HG02610 (cell line): ENCODE data around the gene CD63.

Experiments
- ATAC-seq: cut with Tn5 transposase; IDR thresholded peaks from one replicate; pipeline ENCODE4 v1.9.1; 2021; ENCODE audit warnings: mild to moderate bottlenecking, moderate library complexity; ENCODE audit not compliant: unreplicated experiment

Gene CD63

DNA sequence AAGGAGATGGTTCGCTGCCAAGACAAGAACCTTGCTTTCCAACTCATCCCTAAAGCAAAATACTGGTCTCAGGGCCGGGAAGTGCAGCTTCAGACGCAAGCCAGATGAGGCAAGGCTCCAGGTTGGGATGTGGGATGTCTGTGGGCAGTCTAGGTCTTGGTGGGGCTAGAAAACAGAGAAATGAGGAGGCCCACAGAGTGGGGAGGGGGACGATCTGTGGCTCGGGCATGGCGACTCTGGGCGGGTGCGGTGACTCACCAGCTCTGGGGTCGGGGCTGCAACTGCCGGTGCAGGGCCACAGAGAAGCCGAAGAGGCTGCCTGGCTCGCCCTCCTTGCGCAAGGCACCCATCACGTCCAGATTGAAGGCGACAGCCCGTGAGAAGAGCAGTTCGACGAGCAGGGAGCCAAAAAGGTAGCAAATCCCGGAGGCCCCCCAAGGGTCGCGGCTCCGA is 21.6 kb downstream of the CD63 start:
- ATAC-seq, result no peak

DNA sequence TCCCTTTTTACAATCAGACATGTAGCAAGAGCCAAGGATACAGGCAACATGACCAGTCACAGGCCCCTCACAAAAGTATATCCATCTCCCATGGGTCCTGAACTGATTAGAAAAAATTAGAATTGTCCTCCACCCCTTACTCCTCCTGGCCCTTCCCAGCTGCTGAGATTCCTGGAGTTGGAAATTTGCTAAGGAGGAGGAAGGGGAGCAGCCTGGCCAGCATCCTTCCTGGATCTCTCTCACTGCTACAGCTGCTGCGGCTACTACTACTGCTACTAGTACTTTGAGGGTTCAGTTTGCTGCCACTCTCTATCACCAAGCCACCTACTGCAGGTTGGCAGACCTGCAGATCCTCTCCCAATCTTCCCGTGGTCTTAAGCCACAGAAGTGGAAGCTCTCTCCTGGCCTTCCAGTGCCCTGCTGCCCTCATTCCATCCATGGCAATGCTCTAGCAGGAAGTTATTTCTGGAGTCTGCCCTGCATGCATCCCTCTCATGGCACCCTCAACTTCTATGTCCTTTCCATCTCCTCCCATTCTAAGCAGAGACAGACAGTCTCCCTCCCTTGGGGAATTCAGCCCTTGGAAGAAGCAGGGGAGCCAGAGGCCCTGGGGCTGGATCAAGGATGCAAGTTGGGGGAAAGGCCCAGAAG is 22.1 kb downstream of the CD63 start:
- no peak for ATAC-seq

DNA sequence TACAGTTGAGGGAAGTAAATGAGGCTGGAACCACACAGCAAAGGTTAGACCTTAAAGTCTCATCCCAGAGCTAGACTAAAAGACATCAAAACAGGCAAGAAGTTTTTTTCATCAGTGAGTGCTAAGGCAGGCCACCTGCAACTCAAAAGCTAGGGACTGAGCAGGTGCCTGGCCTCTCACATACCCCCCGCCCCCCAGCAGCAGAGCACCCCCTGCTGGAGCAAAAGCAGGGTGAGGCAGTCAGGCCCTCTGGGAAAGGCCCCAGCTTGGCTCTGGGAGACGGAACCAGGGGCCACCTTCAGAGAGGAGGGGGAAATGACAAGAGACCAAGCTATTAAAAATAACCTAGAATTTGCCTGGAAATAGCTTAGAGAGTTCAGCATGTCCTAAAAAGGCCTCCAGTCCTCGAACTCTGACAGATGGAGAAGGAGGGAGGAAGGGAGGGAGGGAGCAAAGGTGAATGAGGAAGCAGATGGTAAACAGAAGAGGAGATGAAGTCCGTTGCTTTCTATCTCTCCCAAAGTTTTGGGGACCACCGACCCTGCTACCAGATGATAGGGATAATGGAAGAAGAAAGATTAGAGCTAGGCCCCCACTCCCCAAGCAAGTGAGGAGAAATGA is 22.9 kb downstream of the CD63 start:
- ATAC-seq, result no peak

DNA sequence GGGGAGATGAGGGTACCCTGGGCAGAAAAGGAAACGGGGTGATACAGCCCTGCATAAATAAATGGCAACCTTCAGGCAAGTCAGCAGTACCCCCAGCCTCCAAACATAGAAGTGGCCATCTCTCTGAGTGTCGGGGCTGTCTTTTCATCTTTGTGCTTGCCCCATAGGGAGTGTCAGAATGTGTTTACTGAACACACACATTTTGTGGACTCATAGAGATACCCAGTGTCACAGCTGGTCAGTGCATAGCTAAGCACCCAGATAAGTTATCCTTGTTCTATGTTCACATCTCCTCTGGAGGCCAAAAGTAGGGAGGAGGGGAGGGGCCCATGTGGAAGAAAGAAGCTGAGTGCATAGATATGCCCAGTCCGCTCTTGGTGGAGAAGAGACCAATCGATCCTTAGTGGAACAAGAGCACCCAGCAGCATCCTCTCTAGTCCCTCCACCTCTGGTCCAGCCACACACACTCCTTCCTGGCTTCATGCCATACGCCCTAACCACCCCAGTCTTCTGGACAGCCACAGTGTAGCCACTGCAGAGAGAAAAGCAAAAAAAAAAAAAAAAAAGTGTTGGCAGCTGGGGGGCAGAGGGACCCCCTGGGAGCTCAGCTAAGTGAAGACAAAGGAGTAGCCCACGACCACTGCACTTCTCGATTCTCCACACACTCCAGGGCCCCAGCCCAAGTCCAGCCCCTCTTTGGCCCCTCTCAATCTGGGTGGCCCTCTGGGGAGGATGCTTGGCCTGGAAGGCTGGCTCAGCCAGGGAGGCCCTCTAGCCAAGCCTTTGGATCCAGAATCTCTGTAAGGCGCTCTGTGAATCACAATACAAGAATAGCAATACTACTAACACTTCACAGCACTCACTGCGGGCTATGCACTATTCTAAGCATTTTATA is 23.7 kb downstream of the CD63 start:
- ATAC-seq, result no peak

DNA sequence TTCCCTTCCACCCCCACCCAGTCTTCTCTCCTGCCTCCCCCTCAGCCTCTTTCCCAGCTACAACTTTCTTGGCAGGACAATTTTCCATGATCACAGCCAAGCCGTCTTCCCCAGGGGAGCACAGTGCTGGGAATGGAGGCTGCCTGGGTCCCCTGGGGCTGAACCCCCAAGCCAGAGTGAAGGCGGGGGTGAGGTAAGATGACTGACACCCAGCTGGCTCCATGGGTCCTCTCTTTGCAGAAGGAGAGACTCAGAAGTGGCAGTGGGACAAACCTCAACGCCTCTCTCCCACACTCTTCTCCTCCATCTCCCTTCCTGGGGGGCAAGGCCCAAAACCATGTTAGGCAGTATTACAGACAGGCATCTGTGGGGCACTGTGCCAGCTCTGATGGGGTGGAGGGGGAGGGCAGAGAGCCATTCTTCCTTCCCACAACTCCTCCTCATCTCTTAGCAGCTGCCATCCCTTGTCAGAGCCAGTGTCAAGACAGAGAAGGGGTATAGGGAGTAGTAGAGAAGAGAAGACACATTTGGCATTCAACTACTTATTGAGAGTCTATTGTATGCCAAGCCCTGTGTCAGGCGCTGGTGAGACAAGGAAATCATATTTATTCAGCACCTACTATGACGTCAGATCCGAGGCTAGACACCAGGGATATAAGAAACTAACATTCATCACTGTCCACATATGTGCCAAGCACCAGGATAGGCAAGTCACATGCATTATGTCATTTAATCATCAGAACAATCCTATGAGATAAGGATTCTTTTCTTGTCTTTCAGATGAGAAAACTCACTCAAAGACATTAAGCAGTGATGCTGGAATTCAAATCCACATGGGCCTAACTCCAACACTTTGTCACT is 24.7 kb downstream of the CD63 start:
- ATAC-seq, result no peak

DNA sequence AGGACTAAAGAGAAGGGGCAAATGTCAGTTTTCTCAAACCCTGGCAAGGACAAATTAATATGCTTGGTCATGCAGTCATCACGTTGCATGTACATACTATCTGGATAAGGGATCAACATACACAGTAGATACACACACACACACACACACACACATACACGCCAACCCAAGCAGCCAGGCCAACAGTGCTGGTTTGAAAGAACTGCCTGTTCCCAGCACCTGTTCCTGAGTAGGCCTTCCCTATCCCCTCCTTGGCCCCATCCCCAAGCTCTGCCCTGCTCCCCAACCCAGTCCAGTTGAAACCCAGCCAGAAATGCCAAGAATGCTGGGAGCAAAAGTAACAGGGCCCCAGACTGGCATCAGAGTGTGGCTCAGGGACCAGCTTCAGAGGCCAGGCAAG is 25.5 kb downstream of the CD63 start:
- ATAC-seq, result no peak

DNA sequence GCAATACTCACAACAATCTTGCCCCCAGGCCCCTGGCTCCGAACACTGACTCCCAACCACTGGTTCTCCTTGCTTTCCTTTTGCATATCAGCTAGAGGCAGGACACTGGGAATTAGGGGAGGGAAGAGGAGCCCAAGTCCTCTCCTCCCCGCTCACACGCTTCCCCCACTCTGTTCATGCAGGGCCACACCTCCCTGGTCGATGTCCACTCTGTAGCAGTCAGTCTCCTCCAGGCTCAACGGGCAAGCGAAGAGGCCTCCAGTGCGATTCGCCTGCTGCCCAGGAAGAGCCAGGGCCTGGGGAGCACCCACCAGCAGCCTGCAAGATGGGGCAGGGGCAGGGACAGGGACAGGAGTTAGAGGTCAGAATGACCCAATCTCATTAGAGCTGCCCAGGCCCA is 25.9 kb downstream of the CD63 start:
- ATAC-seq, result no peak

DNA sequence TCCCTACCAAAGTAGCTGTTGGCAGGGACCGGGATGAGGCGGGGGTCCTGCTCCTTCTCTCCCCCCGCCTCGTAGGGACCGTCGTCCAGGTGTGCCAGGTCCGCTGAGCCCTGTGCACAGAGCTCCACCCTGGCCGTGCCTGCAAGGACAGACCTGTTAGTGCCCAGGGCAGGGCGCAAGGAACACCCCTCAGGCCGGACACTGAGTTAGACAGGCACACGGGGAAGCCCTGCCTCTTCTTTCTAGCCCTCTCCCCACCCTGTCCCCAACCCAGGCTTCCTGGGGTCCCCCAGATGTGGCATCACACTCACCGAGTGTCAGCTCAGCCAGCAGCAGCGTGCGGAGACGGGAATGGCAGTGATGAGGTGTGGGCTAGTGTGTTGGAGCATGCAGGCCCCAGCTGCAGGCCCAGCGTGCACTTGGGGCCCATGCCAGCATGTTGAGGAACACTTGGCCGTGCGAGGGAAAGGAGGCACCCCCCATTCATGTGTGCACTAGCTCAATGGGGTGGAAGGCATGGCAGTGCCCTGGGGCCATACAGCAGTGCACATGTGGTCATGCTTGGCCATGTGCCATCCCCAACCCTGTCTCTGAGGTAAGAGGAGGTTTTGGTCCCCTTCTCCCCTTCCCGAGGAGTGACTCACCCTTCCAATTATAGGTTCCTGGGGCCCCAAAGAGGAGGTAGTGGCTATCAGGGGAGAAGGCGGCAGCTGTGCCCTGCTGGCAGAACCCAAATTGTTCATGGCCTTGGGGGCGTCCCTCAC is 28.4 kb downstream of the CD63 start:
- no peak for ATAC-seq

DNA sequence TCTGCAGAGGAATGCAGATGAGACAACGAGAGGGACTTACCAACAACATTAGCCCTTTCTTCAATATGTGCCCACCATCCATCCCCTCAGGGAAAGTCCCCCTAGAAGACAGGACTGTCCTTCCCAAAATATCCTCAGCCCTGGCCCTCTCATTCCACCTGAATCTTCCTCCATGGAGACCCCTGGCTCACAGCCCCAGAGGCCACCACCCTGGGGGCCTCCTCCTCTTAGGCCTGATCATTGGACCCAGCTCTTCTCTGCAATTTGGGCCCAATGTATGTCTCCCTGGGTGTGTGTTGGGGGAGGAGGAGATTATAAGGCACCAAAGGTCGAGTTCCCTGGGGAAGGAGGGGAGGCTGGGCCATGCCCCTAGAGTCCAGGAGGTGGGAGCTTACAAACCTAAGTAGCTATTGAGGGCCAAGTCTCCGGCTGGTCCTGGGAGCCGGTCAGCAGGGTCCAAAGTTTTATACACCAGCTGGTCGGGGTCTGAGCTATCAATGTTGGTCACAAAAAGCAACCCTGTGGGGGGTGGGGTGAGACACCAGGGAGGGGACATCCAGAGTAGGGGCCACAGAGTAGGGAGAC is 29.2 kb downstream of the CD63 start:
- no peak for ATAC-seq

DNA sequence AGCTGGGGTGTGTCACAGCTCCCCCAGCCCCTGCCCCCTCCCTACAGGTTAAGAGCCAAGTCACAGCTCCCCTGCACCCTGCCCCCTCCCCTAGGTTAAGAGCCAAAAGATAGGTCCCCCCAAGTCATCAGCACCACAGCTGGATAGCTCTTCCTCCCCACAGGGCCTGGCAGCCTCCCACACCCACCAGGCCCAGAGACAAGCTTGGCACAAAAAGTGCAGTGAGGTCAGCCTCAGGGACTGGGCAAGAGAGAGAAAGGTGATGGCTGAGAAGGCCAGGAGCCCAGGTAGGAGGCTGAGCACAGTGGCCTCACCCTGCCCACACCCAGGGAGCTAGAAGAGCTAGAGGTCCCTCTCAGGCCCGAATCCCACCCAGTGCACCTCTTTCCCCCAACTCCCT is 29.8 kb downstream of the CD63 start:
- ATAC-seq, result no peak

DNA sequence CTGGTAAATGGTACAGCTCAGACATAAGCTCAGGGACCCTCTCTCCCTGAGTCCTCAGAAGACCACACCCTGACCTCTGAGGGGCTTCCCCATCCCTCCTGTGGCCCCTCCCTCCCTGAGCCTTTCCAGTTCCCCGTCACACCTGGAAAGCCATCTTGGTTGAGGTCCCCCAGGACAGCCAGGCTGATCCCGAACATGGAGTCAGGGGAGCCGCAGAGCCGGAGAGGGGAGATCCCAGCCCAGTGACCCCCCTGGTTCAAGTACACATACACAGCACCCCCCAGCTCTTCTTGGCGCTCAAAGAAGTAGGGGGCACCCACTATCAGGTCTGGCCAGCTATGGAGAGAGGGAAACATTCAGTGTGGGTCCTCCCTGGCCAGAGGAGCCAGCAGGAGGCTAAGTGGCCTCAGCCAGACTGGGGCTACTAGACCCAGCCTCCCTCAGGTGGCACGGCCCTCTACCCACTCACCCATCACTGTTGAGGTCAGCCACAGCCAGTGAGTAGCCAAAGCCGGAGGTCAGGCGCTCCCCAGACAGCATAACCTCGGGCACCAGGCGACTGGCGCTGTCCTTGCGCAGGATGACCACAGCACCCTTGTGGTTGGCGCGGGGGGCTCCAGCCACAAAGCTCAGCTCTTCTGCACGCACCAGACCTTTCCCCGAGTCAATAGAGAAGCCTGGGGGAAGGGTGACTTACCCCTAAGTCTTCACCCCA is 30.4 kb downstream of the CD63 start:
- no peak for ATAC-seq

DNA sequence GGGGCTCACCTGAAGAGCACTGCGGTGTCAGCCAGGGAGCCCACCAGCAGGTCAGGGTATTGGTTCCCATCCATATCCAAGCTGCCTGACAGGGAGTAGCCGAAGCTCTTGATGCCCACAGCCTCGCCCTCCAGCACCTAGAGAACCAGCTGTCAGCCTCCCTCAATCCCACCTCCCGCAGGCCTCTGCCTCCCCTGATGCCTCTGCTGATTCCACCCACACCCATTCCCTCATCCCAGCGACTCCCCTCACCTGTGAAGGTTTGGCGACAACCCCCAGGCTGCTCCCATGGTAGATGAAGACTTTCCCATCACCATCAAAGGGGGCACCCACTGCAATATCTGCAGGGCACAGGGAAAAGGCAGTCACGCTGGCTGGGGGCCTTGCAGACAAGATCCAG is 31.1 kb downstream of the CD63 start:
- ATAC-seq, result no peak

DNA sequence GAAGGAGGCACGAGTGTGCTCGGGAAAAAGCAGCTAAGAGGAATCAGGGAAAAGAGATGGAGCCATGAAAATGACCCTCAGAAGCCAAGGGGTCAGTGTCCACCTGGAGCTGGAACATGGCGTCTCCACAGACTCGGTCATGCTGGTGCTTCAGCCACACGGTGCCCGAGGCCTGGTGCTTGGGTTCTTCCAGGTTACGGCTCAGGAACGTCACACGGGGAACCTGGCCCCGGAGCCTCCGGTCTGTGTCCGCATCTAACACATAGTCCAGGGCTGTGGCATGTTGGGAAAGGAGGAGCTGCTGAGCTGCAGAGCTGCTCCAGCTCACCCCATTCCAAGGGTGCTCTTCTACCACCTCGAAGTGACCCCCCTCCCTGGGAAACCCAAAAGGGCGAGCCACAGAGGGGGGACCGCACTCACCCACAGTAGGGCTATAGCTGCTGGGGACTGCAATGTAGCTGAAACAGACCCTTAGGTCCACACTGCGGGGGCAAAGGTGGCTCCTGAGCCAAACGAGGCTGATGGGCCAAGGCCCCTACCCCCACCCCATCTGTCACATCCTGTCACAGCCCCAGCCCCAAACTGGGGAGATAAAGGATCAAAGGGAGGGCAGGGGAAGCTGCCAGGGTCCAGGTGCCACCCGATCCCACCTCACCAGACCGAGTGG is 31.9 kb downstream of the CD63 start:
- ATAC-seq, result no peak

DNA sequence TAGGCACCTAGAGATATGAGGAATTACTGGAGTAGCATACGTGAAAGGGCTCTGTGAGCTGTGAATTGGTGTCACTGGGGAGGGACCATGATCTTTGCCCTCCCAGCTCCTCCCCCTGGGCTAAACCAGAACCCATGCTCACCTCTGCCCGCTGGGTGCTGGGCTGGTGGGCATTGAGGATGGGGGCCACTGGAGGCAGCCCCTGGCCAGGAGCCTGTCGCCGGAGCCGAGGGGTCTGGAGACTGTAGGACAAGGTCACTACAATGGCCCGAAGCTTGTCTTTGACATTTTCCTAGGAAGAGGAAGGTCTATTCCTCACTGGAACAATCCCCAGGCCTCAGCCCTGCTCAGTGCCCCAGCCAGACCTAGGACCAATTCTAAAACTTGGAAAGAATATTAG is 32.7 kb downstream of the CD63 start:
- ATAC-seq, result no peak

DNA sequence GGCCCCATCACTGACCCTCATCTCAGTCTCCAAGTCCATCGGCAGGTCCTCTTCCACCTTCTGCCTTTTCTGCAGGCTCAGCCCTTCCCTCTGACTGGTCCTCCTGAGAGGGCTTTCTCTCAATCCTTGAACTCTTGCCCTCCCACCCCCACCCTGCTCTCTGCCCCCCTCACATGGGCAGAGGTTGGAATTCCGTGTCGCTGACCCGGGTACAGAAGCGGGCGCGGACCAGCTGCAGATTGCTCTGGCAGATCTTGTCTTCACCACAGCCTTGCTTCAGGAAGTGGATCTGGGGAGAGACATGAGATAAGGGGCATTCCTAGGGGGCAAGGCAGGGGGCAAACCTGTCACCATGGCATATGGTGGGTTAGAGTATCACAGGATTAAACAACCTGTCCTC is 33.5 kb downstream of the CD63 start:
- ATAC-seq, result no peak

DNA sequence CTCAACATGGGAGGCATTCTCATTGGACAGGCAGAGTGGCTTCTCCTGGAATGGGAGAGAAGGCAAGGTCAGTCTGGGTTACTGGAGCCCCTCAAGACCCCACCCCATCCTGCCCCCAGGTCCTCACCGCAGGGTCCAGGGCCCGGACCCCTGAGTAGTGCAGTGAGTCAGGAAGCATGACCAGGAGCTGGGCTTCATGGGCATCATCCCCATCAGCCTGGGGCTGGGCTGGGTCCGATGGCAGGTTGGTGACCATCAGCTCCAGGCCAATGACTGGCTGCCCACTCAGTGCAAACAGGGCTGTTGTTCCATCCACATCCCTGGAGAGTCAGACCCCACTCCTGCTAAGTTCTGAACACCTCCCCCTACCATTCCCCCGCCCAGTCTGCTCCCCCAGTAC is 34.2 kb downstream of the CD63 start:
- ATAC-seq, result no peak

DNA sequence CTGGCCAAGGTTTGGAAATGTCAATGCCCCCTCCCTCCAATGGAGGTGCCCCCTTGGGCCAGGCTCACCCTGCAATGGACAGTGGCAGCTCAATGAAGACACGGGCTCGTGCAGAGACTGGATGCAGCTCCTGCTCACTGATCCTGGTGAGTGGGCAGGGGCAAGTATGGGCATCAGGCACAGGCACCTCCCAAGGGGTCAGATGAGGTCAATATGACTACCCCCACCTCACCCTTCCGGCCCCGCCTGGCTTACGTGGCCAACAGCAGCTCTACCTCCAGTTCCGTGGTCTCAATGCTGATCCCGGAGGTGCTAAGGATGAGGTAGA is 34.7 kb downstream of the CD63 start:
- ATAC-seq, result no peak

DNA sequence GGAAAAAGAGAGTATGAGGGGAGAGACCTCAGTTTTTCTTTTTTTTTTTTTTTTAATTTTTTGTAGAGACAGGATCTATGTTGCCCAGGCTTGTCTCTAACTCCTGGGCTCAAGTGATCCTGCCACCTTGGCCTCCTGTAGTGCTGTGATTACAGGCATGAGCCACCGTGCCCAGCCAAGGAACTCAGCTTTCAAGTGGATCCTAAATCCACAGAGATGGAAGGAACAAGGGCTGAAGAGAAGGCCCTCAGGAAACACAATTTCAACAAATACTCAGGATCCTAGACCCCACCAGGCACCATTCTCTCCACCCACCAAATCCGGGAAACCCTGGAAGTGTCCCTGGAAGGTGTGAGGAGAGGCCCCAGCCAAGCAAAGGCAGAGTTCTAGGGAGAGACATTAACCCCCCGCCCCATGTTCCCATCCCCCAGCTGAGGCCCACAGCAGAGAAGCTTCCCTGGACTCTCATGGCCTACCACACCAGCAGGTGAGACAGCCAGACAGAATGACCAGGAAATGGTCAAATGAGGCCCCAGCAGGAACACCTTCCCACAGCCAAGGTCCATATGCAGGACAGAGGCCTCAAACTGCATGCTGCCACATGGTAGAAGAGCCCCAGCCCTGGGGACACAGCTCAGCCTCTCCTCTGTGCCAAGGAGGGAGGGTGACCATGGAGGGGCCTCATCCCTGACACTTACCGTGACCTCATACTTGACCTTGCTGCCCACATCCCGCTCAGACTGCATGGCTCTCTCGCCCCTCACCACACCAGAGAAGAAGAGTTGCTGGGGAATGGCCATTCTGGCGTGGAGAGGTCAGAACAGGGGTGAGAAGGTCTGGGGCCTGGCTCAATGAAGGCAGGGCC is 35.3 kb downstream of the CD63 start:
- no peak for ATAC-seq
